ENCODE measurements around the gene MADD. TPM values are rescaled to one million over a fixed set of nuclear protein-coding genes. Genes with fewer than 3 reads are reported as not detected.
A peak's percentile ranks its signal among the peaks of the same experiment; 100 is the strongest.

MADD gene
- total and polyA plus RNA-seq, 4 donors = 13.8 to 58.0 (median 31.9) TPM

DNA sequence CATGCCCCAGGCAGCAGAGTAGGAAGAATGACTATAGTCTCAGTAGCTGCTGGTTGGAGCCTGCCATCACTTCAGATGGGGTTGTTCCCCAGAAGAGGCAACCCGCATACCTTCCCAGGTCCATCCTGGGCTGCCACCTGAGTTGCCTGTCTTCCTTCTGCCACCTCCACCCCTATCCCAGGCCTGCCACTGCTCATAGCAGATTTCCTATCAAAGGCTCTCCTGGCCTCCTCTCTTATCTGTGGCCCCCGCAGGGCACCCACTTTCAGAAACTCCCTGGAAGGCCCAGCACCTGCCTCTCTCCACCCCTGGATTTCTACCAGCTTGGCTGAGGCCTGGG, 12.8 kb upstream of the MADD start:
- no peak for ATAC-seq (ENCODE audit: low FRiP score)
- Histone ChIP-seq H3K4me1 (ENCODE audit: control insufficient read depth in 1 of 2, insufficient read depth in 2 of 2, low read length in 2 of 2) (no peaks in the 10 kb centered on the region), H3K4me3 (ENCODE audit: low read length in 2 of 2) (peak overlapping the region in 1 of 2 donors; percentile 1), H3K27me3 (ENCODE audit: control insufficient read depth in 1 of 2, insufficient read depth in 2 of 2, low read length in 1 of 2) (no peaks in the 10 kb centered on the region), H3K9me3 (ENCODE audit: control insufficient read depth, low read length) (no peaks in the 10 kb centered on the region), H3K36me3 (ENCODE audit: control insufficient read depth in 1 of 2, insufficient read depth in 2 of 2, low read length in 1 of 2) (no peaks in the 10 kb centered on the region), H3K27ac (ENCODE audit: low read depth in 1 of 2, low read length in 2 of 2) (no peak overlapping the region)
- no peak for DNase-seq
- intact Hi-C loops (cut with DNase I) = loop anchor here in 1 of 2 donors (10.0 kb wide), 2 partner anchors 82 to 98 kb away; partner anchors contain the start of genes ARFGAP2 and MYBPC3
- WGBS, 2 donors = 50% methylated on average over 2 of the region's 2 CpGs

- intact Hi-C loops (cut with DNase I) = loop anchor here in 1 of 2 donors (10.0 kb wide), 2 partner anchors 83 to 97 kb away; partner anchors contain the start of genes ARFGAP2 and MYBPC3
- peak; percentile 89 for DNase-seq
- ATAC-seq (ENCODE audit: low FRiP score) = peak; percentile 77
- no peaks in the 10 kb centered on the region for H3K9me3 ChIP-seq (ENCODE audit: control insufficient read depth, low read length)
- H3K4me3 ChIP-seq (ENCODE audit: low read length in 2 of 2) = peak within 1 kb of the TSS; percentile 5 to 7
- no peaks in the 10 kb centered on the region for H3K36me3 ChIP-seq (ENCODE audit: control insufficient read depth in 1 of 2, insufficient read depth in 2 of 2, low read length in 1 of 2)
- H3K27ac ChIP-seq (ENCODE audit: low read depth in 1 of 2, low read length in 2 of 2) = no peak within 1 kb of the TSS
- 1 to 5% methylated on average over 15 of the region's 15 CpGs for WGBS, 2 donors
- no peaks in the 10 kb centered on the region for H3K4me1 ChIP-seq (ENCODE audit: control insufficient read depth in 1 of 2, insufficient read depth in 2 of 2, low read length in 2 of 2)
- no peaks in the 10 kb centered on the region for H3K27me3 ChIP-seq (ENCODE audit: control insufficient read depth in 1 of 2, insufficient read depth in 2 of 2, low read length in 1 of 2)
Observed at GRCh38 chr11:47257517-47258316, 12.2 kb upstream of the MADD start, which contains the start of gene NR1H3. NR1H3 (plus strand) TSS chr11:47257996; CDS start chr11:47259217, 1,221 bp downstream.

DNA sequence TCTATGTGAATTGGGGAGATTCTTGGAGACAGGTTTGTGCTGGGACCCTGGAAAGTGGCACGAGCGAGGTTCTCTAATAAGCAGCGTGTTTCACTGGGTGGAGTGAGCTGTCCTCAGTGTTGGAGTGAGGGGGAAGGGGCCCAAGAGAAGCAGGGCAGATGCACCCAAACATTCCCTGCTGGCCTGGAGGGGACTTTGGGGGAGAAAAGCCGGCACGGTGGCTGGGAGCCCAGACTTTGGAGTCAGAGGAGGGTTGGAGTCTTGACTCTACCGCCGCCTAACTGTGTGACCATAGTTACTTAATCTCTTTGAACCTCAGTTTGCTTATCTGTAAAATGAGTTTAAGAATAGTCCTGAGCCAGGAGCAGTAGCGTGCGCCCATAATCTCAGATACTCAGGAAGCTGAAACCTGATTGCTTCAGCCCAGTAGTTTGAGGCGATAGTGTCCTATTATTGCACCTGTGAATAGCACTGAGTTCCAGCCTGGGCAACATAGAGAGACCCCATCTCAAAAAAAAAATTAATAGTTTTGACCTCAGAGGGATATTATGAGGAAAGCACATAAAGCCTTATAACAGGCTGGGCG, 11.5 kb upstream of the MADD start:
- no peaks in the 10 kb centered on the region for H3K36me3 ChIP-seq (ENCODE audit: control insufficient read depth in 1 of 2, insufficient read depth in 2 of 2, low read length in 1 of 2)
- WGBS, 2 donors = 23% methylated on average over 11 of the region's 11 CpGs
- DNase-seq = peak in 1 of 2 donors; percentile 57
- H3K4me1 ChIP-seq (ENCODE audit: control insufficient read depth in 1 of 2, insufficient read depth in 2 of 2, low read length in 2 of 2) = no peaks in the 10 kb centered on the region
- no peaks in the 10 kb centered on the region for H3K27me3 ChIP-seq (ENCODE audit: control insufficient read depth in 1 of 2, insufficient read depth in 2 of 2, low read length in 1 of 2)
- H3K27ac ChIP-seq (ENCODE audit: low read depth in 1 of 2, low read length in 2 of 2) = no peak overlapping the region
- peak overlapping the region in 1 of 2 donors; percentile 5 for H3K4me3 ChIP-seq (ENCODE audit: low read length in 2 of 2)
- intact Hi-C loops (cut with DNase I) = loop anchor here in 1 of 2 donors (10.0 kb wide), 2 partner anchors 84 to 96 kb away; partner anchors contain the start of genes ARFGAP2 and MYBPC3
- H3K9me3 ChIP-seq (ENCODE audit: control insufficient read depth, low read length) = no peaks in the 10 kb centered on the region
- peak; percentile 1 for ATAC-seq (ENCODE audit: low FRiP score)

GRCh38 chr11:47259232-47259977, 10.5 kb upstream of the MADD start:
- peak in 1 of 2 donors; percentile 61 for DNase-seq
- no peak for ATAC-seq (ENCODE audit: low FRiP score)
- no peak overlapping the region for H3K27ac ChIP-seq (ENCODE audit: low read depth in 1 of 2, low read length in 2 of 2)
- 61 to 69% methylated on average over 10 of the region's 10 CpGs for WGBS, 2 donors
- no peaks in the 10 kb centered on the region for H3K36me3 ChIP-seq (ENCODE audit: control insufficient read depth in 1 of 2, insufficient read depth in 2 of 2, low read length in 1 of 2)
- no peaks in the 10 kb centered on the region for H3K27me3 ChIP-seq (ENCODE audit: control insufficient read depth in 1 of 2, insufficient read depth in 2 of 2, low read length in 1 of 2)
- intact Hi-C loops (cut with DNase I) = loop anchor here in 1 of 2 donors (10.0 kb wide), 2 partner anchors 85 to 95 kb away; partner anchors contain the start of genes ARFGAP2 and MYBPC3
- no peaks in the 10 kb centered on the region for H3K4me1 ChIP-seq (ENCODE audit: control insufficient read depth in 1 of 2, insufficient read depth in 2 of 2, low read length in 2 of 2)
- H3K9me3 ChIP-seq (ENCODE audit: control insufficient read depth, low read length) = no peaks in the 10 kb centered on the region
- H3K4me3 ChIP-seq (ENCODE audit: low read length in 2 of 2) = no peak overlapping the region

DNA sequence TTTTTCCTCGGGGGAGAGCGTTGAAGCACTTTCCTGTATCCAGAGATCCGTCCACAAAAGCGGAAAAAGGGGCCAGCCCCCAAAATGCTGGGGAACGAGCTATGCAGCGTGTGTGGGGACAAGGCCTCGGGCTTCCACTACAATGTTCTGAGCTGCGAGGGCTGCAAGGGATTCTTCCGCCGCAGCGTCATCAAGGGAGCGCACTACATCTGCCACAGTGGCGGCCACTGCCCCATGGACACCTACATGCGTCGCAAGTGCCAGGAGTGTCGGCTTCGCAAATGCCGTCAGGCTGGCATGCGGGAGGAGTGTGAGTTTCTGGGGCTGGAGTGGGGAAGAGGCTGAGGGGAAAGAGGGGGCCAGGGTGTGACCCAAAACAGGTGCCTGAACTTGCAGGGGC, 9.6 kb upstream of the MADD start:
- Histone ChIP-seq H3K4me1 (ENCODE audit: control insufficient read depth in 1 of 2, insufficient read depth in 2 of 2, low read length in 2 of 2) (no peaks in the 10 kb centered on the region), H3K27me3 (ENCODE audit: control insufficient read depth in 1 of 2, insufficient read depth in 2 of 2, low read length in 1 of 2) (no peaks in the 10 kb centered on the region), H3K27ac (ENCODE audit: low read depth in 1 of 2, low read length in 2 of 2) (no peak overlapping the region), H3K4me3 (ENCODE audit: low read length in 2 of 2) (no peak overlapping the region), H3K9me3 (ENCODE audit: control insufficient read depth, low read length) (no peaks in the 10 kb centered on the region), H3K36me3 (ENCODE audit: control insufficient read depth in 1 of 2, insufficient read depth in 2 of 2, low read length in 1 of 2) (no peaks in the 10 kb centered on the region)
- DNase-seq (peak in 1 of 2 donors; percentile 61), ATAC-seq (ENCODE audit: low FRiP score) (no peak)
- intact Hi-C loops (cut with DNase I) = no loop called here
- WGBS, 2 donors = 92 to 94% methylated on average over 19 of the region's 19 CpGs

DNA sequence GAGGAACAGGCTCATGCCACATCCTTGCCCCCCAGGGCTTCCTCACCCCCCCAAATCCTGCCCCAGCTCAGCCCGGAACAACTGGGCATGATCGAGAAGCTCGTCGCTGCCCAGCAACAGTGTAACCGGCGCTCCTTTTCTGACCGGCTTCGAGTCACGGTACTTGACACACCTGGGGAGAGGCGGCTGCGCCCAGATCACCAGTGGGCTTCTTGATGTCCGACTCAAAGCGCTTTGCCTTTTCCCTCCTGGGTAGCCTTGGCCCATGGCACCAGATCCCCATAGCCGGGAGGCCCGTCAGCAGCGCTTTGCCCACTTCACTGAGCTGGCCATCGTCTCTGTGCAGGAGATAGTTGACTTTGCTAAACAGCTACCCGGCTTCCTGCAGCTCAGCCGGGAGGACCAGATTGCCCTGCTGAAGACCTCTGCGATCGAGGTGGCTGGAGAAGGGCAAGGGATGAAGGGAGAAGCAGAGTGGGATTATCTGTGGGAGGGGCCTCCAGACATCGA, 8.6 kb upstream of the MADD start:
- no peaks in the 10 kb centered on the region for H3K9me3 ChIP-seq (ENCODE audit: control insufficient read depth, low read length)
- WGBS, 2 donors = 91 to 92% methylated on average over 22 of the region's 22 CpGs
- no peaks in the 10 kb centered on the region for H3K27me3 ChIP-seq (ENCODE audit: control insufficient read depth in 1 of 2, insufficient read depth in 2 of 2, low read length in 1 of 2)
- H3K27ac ChIP-seq (ENCODE audit: low read depth in 1 of 2, low read length in 2 of 2) = no peak overlapping the region
- DNase-seq (peak in 1 of 2 donors; percentile 70), ATAC-seq (ENCODE audit: low FRiP score) (no peak)
- H3K4me3 ChIP-seq (ENCODE audit: low read length in 2 of 2) = no peak overlapping the region
- H3K36me3 ChIP-seq (ENCODE audit: control insufficient read depth in 1 of 2, insufficient read depth in 2 of 2, low read length in 1 of 2) = no peaks in the 10 kb centered on the region
- no peaks in the 10 kb centered on the region for H3K4me1 ChIP-seq (ENCODE audit: control insufficient read depth in 1 of 2, insufficient read depth in 2 of 2, low read length in 2 of 2)
- intact Hi-C loops (cut with DNase I) = no loop called here

DNA sequence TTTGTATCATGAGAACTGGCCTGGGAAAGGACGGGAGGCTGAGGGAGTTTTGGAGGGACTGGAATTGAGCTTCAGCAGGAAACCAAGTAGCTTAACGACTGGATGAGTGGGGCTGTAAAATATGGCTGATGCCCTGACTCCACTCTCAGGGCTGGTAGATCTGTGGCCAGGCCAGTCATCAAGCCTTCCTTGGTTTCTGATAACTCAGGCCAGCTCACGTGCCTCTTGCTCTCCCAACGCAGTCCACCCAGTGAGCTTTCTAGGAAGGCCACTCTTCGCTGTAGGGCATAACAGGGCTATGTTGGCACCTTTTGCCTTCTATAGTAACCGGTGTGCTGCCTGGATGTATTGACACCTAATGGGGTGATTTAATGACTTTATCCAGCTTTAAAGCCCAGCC, 5.8 kb upstream of the MADD start:
- H3K9me3 ChIP-seq (ENCODE audit: control insufficient read depth, low read length) = no peaks in the 10 kb centered on the region
- no peaks in the 10 kb centered on the region for H3K4me1 ChIP-seq (ENCODE audit: control insufficient read depth in 1 of 2, insufficient read depth in 2 of 2, low read length in 2 of 2)
- no peaks in the 10 kb centered on the region for H3K36me3 ChIP-seq (ENCODE audit: control insufficient read depth in 1 of 2, insufficient read depth in 2 of 2, low read length in 1 of 2)
- no peaks in the 10 kb centered on the region for H3K27me3 ChIP-seq (ENCODE audit: control insufficient read depth in 1 of 2, insufficient read depth in 2 of 2, low read length in 1 of 2)
- ATAC-seq (ENCODE audit: low FRiP score) (no peak), DNase-seq (peak in 1 of 2 donors; percentile 46)
- H3K27ac ChIP-seq (ENCODE audit: low read depth in 1 of 2, low read length in 2 of 2) = no peak overlapping the region
- no peak overlapping the region for H3K4me3 ChIP-seq (ENCODE audit: low read length in 2 of 2)
- 89 to 90% methylated on average over 6 of the region's 6 CpGs for WGBS, 2 donors
- intact Hi-C loops (cut with DNase I) = no loop called here

DNA sequence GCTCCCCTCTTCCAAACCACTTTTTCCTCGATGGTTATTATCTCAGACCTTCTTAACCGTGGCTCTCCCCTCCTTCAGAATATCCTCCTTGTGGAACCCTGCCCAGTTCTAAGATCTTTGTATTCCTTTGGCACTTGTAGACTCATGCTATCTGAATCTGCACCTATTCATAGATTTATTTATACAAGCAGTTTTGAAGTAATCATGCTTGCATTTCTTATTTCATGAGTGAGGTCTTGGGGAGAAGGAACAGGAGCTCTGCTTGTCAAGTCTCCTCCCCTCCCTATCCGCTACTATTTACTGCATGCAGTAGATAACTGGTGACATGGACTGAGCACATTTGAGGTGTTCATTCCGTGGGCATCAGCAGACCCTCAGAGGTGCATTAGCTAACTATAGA, 5.4 kb upstream of the MADD start:
- H3K27me3 ChIP-seq (ENCODE audit: control insufficient read depth in 1 of 2, insufficient read depth in 2 of 2, low read length in 1 of 2) = no peaks in the 10 kb centered on the region
- H3K4me1 ChIP-seq (ENCODE audit: control insufficient read depth in 1 of 2, insufficient read depth in 2 of 2, low read length in 2 of 2) = no peaks in the 10 kb centered on the region
- no peaks in the 10 kb centered on the region for H3K36me3 ChIP-seq (ENCODE audit: control insufficient read depth in 1 of 2, insufficient read depth in 2 of 2, low read length in 1 of 2)
- ATAC-seq (ENCODE audit: low FRiP score) (no peak), DNase-seq (no peak)
- intact Hi-C loops (cut with DNase I) = no loop called here
- 78 to 83% methylated on average over 4 of the region's 4 CpGs for WGBS, 2 donors
- H3K27ac ChIP-seq (ENCODE audit: low read depth in 1 of 2, low read length in 2 of 2) = no peak overlapping the region
- no peak overlapping the region for H3K4me3 ChIP-seq (ENCODE audit: low read length in 2 of 2)
- no peaks in the 10 kb centered on the region for H3K9me3 ChIP-seq (ENCODE audit: control insufficient read depth, low read length)

Data from aorta (tissue), 5 donors.